ENCODE data around the gene TMEM107.
"Not testable (repeated sequence)": the region's sequence is repeated elsewhere in the genome, so short reads cannot be mapped to it uniquely, and the experiment has no call there.

TMEM107 gene

GRCh38 chr17:8176197-8176940, at the start of gene TMEM107:
TSS of gene TMEM107 (minus strand) at chr17:8176380. CDS start at chr17:8176286, 94 bp downstream.
- DNase-seq = peak; percentile 61

GRCh38 chr17:8224891-8225812, 49.0 kb upstream of the TMEM107 start:
- DNase-seq = no peak

- DNase-seq = no peak
These were observed 47.4 kb upstream of the TMEM107 start for GRCh38 chr17:8223356-8224126.

GRCh38 chr17:8222630-8223355, 46.6 kb upstream of the TMEM107 start:
- peak; percentile 79 for DNase-seq

- DNase-seq = no peak
These were observed 46.1 kb upstream of the TMEM107 start for GRCh38 chr17:8222380-8222629.

GRCh38 chr17:8221663-8222379, 45.6 kb upstream of the TMEM107 start:
- DNase-seq = peak; percentile 80

GRCh38 chr17:8220783-8221662, 44.8 kb upstream of the TMEM107 start:
- peak; percentile 83 for DNase-seq

GRCh38 chr17:8214000-8214399, 37.8 kb upstream of the TMEM107 start:
- not testable (repeated sequence) for DNase-seq

- no peak for DNase-seq
These were observed 36.4 kb upstream of the TMEM107 start for GRCh38 chr17:8212312-8213180.

GRCh38 chr17:8210761-8211458, 34.7 kb upstream of the TMEM107 start:
- no peak for DNase-seq

- peak; percentile 78 for DNase-seq
These were observed 34.0 kb upstream of the TMEM107 start, which contains the start of gene AURKB for GRCh38 chr17:8209907-8210760. TSS of gene AURKB (minus strand) at chr17:8210575. CDS start at chr17:8210224, 351 bp downstream.

GRCh38 chr17:8206536-8206935, 30.4 kb upstream of the TMEM107 start:
- no peak for DNase-seq

- DNase-seq = no peak
These were observed 28.8 kb upstream of the TMEM107 start for GRCh38 chr17:8204761-8205555.

- DNase-seq = peak; percentile 91
These were observed 16.1 kb upstream of the TMEM107 start for GRCh38 chr17:8192070-8192815.

GRCh38 chr17:8190506-8190905, 14.3 kb upstream of the TMEM107 start:
- no peak for DNase-seq

- DNase-seq = peak; percentile 90
These were observed 13.7 kb upstream of the TMEM107 start, which contains the start of gene BORCS6 for GRCh38 chr17:8189711-8190477. TSS of gene BORCS6 (minus strand) at chr17:8190180. CDS start at chr17:8190140, 40 bp downstream.

All from NCI-H2227 treated with DMSO at 0.1 percent for 48 hours (cell line).